IMR-90 (cell line): ENCODE data around the gene SINHCAF. TPM values are rescaled to one million over a fixed set of nuclear protein-coding genes. Genes with fewer than 3 reads are reported as not detected.
A peak's percentile ranks its signal among the peaks of the same experiment; 100 is the strongest.

Experiments
- ATAC-seq: fragments of 200-7000 bp; cut with Tn5 transposase; 2 replicates; pipeline ENCODE4 v1.9.1; 2020; ENCODE audit warnings: low read depth, mild to moderate bottlenecking, moderate library complexity
- BruUV-seq: library from RNA; stranded (reverse); fragments of 400-500 nt; replicated peaks from 2 replicates; lab custom pipeline; 2021; lab: Mats Ljungman, UMichigan
- CTCF ChIA-PET: fragments of 300-600 bp; formaldehyde crosslinking; extraction: SDS; loops from one replicate; lab custom pipeline; 2021; ENCODE audit warnings: antibody characterized with exemption; lab: Yijun Ruan, JAX
- POLR2A ChIA-PET: fragments of 300-600 bp; sonication (Branson Sonifier 250); formaldehyde crosslinking; loops from one replicate; lab custom pipeline; 2022; ENCODE audit warnings: antibody characterized with exemption; ENCODE audit not compliant: unreplicated experiment; lab: Charles Lee
- DNase-seq: peaks from one replicate; pipeline ENCODE4 v3.0.0; 2013
- H2AFZ ChIP-seq: replicated peaks from 2 replicates; pipeline ENCODE3; 2013; ENCODE audit warnings: low read length, mild to moderate bottlenecking; ENCODE audit not compliant: poor library complexity
- H2AK5ac ChIP-seq: 2 replicates; pipeline ENCODE4 v1.6.1; 2013; ENCODE audit warnings: low read depth, low read length, inconsistent platforms
- H2AK9ac ChIP-seq: replicated peaks from 2 replicates; pipeline ENCODE3; 2013; ENCODE audit warnings: mild to moderate bottlenecking, low read depth, low read length, moderate library complexity; ENCODE audit not compliant: poor library complexity
- H2BK120ac ChIP-seq: 2 replicates; pipeline ENCODE4 v1.6.1; 2013; ENCODE audit warnings: low read depth, low read length, inconsistent platforms
- H2BK15ac ChIP-seq: 3 replicates; pipeline ENCODE4 v1.6.1; 2013; ENCODE audit warnings: low read depth, low read length, inconsistent platforms
- H2BK20ac ChIP-seq: 2 replicates; pipeline ENCODE4 v1.6.1; 2013; ENCODE audit warnings: low read depth, mild to moderate bottlenecking, inconsistent platforms, low read length, moderate library complexity
- H2BK5ac ChIP-seq: 2 replicates; pipeline ENCODE4 v1.6.1; 2013; ENCODE audit warnings: mild to moderate bottlenecking, low read depth, low read length, inconsistent platforms; ENCODE audit not compliant: poor library complexity, severe bottlenecking
- H3K14ac ChIP-seq: replicated peaks from 2 replicates; pipeline ENCODE4 v1.6.1; 2013; ENCODE audit warnings: low read depth, low read length, inconsistent platforms
- H3K18ac ChIP-seq: 2 replicates; pipeline ENCODE4 v1.6.1; 2013; ENCODE audit warnings: low read depth, low read length, control low read depth
- H3K23ac ChIP-seq: 2 replicates; pipeline ENCODE4 v1.6.1; 2013; ENCODE audit warnings: low read depth, low read length, inconsistent platforms
- H3K27ac ChIP-seq: 2 replicates; pipeline ENCODE4 v1.5.1; 2013; ENCODE audit warnings: mild to moderate bottlenecking, control low read depth, low read length; ENCODE audit not compliant: insufficient read depth
- H3K27me3 ChIP-seq: 2 replicates; pipeline ENCODE4 v1.6.1; 2013; ENCODE audit warnings: low read length; ENCODE audit not compliant: control insufficient read depth, insufficient read depth
- H3K36me3 ChIP-seq: 2 replicates; pipeline ENCODE4 v1.6.1; 2013; ENCODE audit warnings: low read length, mixed read lengths; ENCODE audit not compliant: control insufficient read depth, insufficient read depth
- H3K4ac ChIP-seq: 2 replicates; pipeline ENCODE4 v1.6.1; 2013; ENCODE audit warnings: low read depth, low read length, inconsistent platforms
- H3K4me1 ChIP-seq: 2 replicates; pipeline ENCODE4 v1.6.1; 2013; ENCODE audit warnings: low read length, mixed read lengths; ENCODE audit not compliant: control insufficient read depth, insufficient read depth
- H3K4me2 ChIP-seq: 2 replicates; pipeline ENCODE4 v1.6.1; 2013; ENCODE audit warnings: low read depth, mild to moderate bottlenecking, control low read depth, low read length, moderate library complexity
- H3K4me3 ChIP-seq: 2 replicates; pipeline ENCODE4 v1.5.1; 2013; ENCODE audit warnings: low read depth, mild to moderate bottlenecking, control low read depth, low read length, moderate library complexity; ENCODE audit not compliant: insufficient read depth
- H3K56ac ChIP-seq: 2 replicates; pipeline ENCODE4 v1.6.1; 2013; ENCODE audit warnings: low read length, inconsistent platforms; ENCODE audit not compliant: insufficient read depth; ENCODE audit errors: extremely low read depth
- H3K79me1 ChIP-seq, 2 experiments: 2 replicates each; pipeline ENCODE4 v1.6.1; 2013; ENCODE audit warnings: low read length in 2 of 2, inconsistent platforms in 1 of 2, low read depth in 1 of 2
- H3K9ac ChIP-seq: 2 replicates; pipeline ENCODE4 v1.6.1; 2013; ENCODE audit warnings: low read depth, low read length, control low read depth
- H3K9me1 ChIP-seq: 2 replicates; pipeline ENCODE4 v1.6.1; 2013; ENCODE audit warnings: low read length, inconsistent platforms; ENCODE audit not compliant: insufficient read depth
- H3K9me3 ChIP-seq: 2 replicates; pipeline ENCODE4 v1.6.1; 2013; ENCODE audit warnings: low read length; ENCODE audit not compliant: control insufficient read depth, insufficient read depth
- H4K20me1 ChIP-seq: 2 replicates; pipeline ENCODE4 v1.6.1; 2013; ENCODE audit warnings: low read length, inconsistent platforms; ENCODE audit not compliant: insufficient read depth
- H4K5ac ChIP-seq: 2 replicates; pipeline ENCODE4 v1.6.1; 2013; ENCODE audit warnings: mild to moderate bottlenecking, low read depth, low read length, control low read depth
- H4K8ac ChIP-seq, 2 experiments: 2 replicates each; pipeline ENCODE4 v1.6.1; 2013; ENCODE audit warnings: low read depth in 2 of 2, low read length in 2 of 2, control low read depth in 1 of 2, inconsistent platforms in 1 of 2
- H4K91ac ChIP-seq: 2 replicates; pipeline ENCODE4 v1.6.1; 2013; ENCODE audit warnings: low read depth, low read length, inconsistent platforms; ENCODE audit not compliant: insufficient read depth
- BHLHE40 ChIP-seq: fragments of 150-350 bp; IDR thresholded peaks from 2 replicates; pipeline ENCODE4 v1.6.1; 2016; ENCODE audit warnings: mild to moderate bottlenecking, low read depth, low read length
- CEBPB ChIP-seq: IDR thresholded peaks from 2 replicates; pipeline ENCODE4 v1.6.1; 2012; ENCODE audit warnings: low read depth, low read length, improper control_type of control experiment
- CHD1 ChIP-seq: IDR thresholded peaks from 2 replicates; pipeline ENCODE4 v1.6.1; 2012; ENCODE audit warnings: low read depth, low read length, improper control_type of control experiment
- CTCF ChIP-seq: conservative IDR thresholded peaks from 2 replicates; pipeline ENCODE4 v1.5.1; 2012; ENCODE audit warnings: mild to moderate bottlenecking, low read depth, low read length, improper control_type of control experiment
- ELK1 ChIP-seq: fragments of 150-350 bp; IDR thresholded peaks from 2 replicates; pipeline ENCODE4 v1.6.1; 2016; ENCODE audit warnings: low read depth, mild to moderate bottlenecking, low read length, moderate library complexity, borderline replicate concordance
- FOS ChIP-seq: fragments of 150-350 bp; IDR thresholded peaks from 2 replicates; pipeline ENCODE4 v1.6.1; 2016; ENCODE audit warnings: low read depth, low read length
- MAFK ChIP-seq: IDR thresholded peaks from 2 replicates; pipeline ENCODE4 v1.6.1; 2012; ENCODE audit warnings: low read depth, low read length, improper control_type of control experiment
- MAZ ChIP-seq: IDR thresholded peaks from 2 replicates; pipeline ENCODE4 v1.6.1; 2012; ENCODE audit warnings: low read depth, mild to moderate bottlenecking, low read length, improper control_type of control experiment, moderate library complexity, borderline replicate concordance
- MXI1 ChIP-seq: IDR thresholded peaks from 2 replicates; pipeline ENCODE4 v1.6.1; 2012; ENCODE audit warnings: low read depth, mild to moderate bottlenecking, low read length, moderate library complexity, borderline replicate concordance
- NFE2L2 ChIP-seq: fragments of 150-350 bp; IDR thresholded peaks from 2 replicates; pipeline ENCODE4 v1.6.1; 2016; ENCODE audit warnings: low read depth, mild to moderate bottlenecking, low read length
- POLR2A ChIP-seq: IDR thresholded peaks from 2 replicates; pipeline ENCODE4 v1.6.1; 2012; ENCODE audit warnings: mild to moderate bottlenecking, low read depth, low read length
- RAD21 ChIP-seq: IDR thresholded peaks from 2 replicates; pipeline ENCODE4 v1.6.1; 2012; ENCODE audit warnings: low read length, improper control_type of control experiment
- RCOR1 ChIP-seq: IDR thresholded peaks from 2 replicates; pipeline ENCODE4 v1.6.1; 2012; ENCODE audit warnings: mild to moderate bottlenecking, low read length, improper control_type of control experiment; ENCODE audit not compliant: insufficient replicate concordance
- RFX5 ChIP-seq: IDR thresholded peaks from 2 replicates; pipeline ENCODE4 v1.8.0; 2012; ENCODE audit warnings: low read depth, mild to moderate bottlenecking, low read length, moderate library complexity
- SMC3 ChIP-seq: fragments of 150-350 bp; IDR thresholded peaks from 2 replicates; pipeline ENCODE4 v1.6.1; 2016; ENCODE audit warnings: low read depth, mild to moderate bottlenecking, antibody characterized with exemption, low read length, moderate library complexity
- USF2 ChIP-seq: fragments of 150-350 bp; IDR thresholded peaks from 2 replicates; pipeline ENCODE4 v1.6.1; 2017; ENCODE audit warnings: mild to moderate bottlenecking, antibody characterized with exemption, low read length, low read depth
- WGBS, 2 experiments: methylation state at CpG; one replicate each; pipeline versions ENCODE4 v1.1.5 to v1.1.7; 2013; ENCODE audit warnings: missing lambda C conversion rate in 2 of 2; ENCODE audit not compliant: insufficient read length in 1 of 2; ENCODE audit errors: extremely low coverage in 2 of 2; 5-methylcytosine and 5-hydroxymethylcytosine counted together
- dilution Hi-C: fragments of 300-500 bp; cut with HindIII; formaldehyde crosslinking; loops from one replicate; pipeline ENCODE4 v1.14.3; 2018; ENCODE audit warnings: low sequenced_read_pairs; ENCODE audit not compliant: unreplicated experiment
- in situ Hi-C: fragments of 300-500 bp; cut with MboI; formaldehyde crosslinking; loops from 3 replicates; pipeline ENCODE4 v1.14.3; 2019; ENCODE audit warnings: low sequenced_read_pairs, inconsistent platforms, mixed read lengths
- intact Hi-C: fragments of 100-400 bp; cut with micrococcal nuclease; formaldehyde crosslinking; loops from 2 replicates; pipeline ENCODE4 v1.10.0; 2022
- polyA plus RNA-seq, 3 experiments: library from polyadenylated mRNA; depleted of rRNA; stranded (reverse); fragments of >200 nt; gene quantifications; 2 replicates each; pipeline ENCODE4 v1.2.3, GENCODE V29; 2012; ENCODE audit warnings: low replicate concordance in 1 of 3
- total RNA-seq: library from RNA; depleted of rRNA; stranded (reverse); fragments of >200 nt; gene quantifications from 2 replicates; pipeline ENCODE4 v1.2.3, GENCODE V29; 2012

SINHCAF gene
- total and polyA plus RNA-seq, 2 of the 4 experiments (the other 2 are of a cell fraction) = 21.6 to 30.8 TPM

GRCh38 chr12:31362759-31363415 is 36.9 kb upstream of the SINHCAF start:
- Histone ChIP-seq H2AFZ (peak overlapping the region; percentile 79), H3K23ac (no peak overlapping the region), H3K79me1 (no peaks in the 10 kb centered on the region), H3K9me1 (no peaks in the 10 kb centered on the region), H3K4ac (no peak overlapping the region), H3K14ac (no peak overlapping the region), H2BK120ac (no peak overlapping the region), H3K9ac (no peak overlapping the region), H2BK20ac (no peak overlapping the region), H3K18ac (no peak overlapping the region), H2BK5ac (no peak overlapping the region), H4K5ac (no peak overlapping the region), H4K91ac (no peak overlapping the region), H3K4me1 (peaks cover 2% of the 10 kb centered on the region; the same call in 1 of the 2 replicates), H3K56ac (no peak overlapping the region), H4K8ac (no peak overlapping the region), H2BK15ac (no peak overlapping the region), H3K27me3 (no peaks in the 10 kb centered on the region), H3K27ac (no peak overlapping the region), H2AK5ac (no peak overlapping the region), H4K20me1 (no peaks in the 10 kb centered on the region), H3K4me2 (peak overlapping the region; percentile 25; the same call in 1 of the 2 replicates), H2AK9ac (no peak overlapping the region), H3K36me3 (no peaks in the 10 kb centered on the region), H3K4me3 (no peak overlapping the region), H3K9me3 (no peaks in the 10 kb centered on the region)
- WGBS, 2 experiments = no CpG with 5 or more reads among the region's 6 CpGs
- DNase-seq = no peak
- ATAC-seq = peak; percentile 46
- CTCF ChIA-PET = interaction anchor here (1.2 kb wide), 2 partner anchors 40 to 275 kb away, joined by 3 read pairs; no protein-coding TSS in a partner anchor
- no TSS peak for BruUV-seq
- in situ Hi-C loops = no loop called here
- dilution Hi-C loops = no loop called here
- intact Hi-C loops = no loop called here
- POLR2A ChIA-PET = no interaction called here
- TF ChIP-seq BHLHE40 = no peak
- TF ChIP-seq RAD21 = no peak
- TF ChIP-seq MXI1 = no peak
- TF ChIP-seq CEBPB = no peak
- TF ChIP-seq MAZ = no peak
- no peak for TF ChIP-seq NFE2L2
- no peak for TF ChIP-seq POLR2A
- no peak for TF ChIP-seq USF2
- no peak for TF ChIP-seq SMC3
- TF ChIP-seq MAFK = no peak
- no peak for TF ChIP-seq ELK1
- TF ChIP-seq RFX5 = no peak
- no peak for TF ChIP-seq CHD1
- TF ChIP-seq FOS = no peak
- no peak for TF ChIP-seq RCOR1
- TF ChIP-seq CTCF = no peak
